GM21723 (cell line): ENCODE measurements around the gene SAMD4A.
A peak's percentile ranks its signal among the peaks of the same experiment; 100 is the strongest.
"Not testable (repeated sequence)": the region's sequence is repeated elsewhere in the genome, so short reads cannot be mapped to it uniquely, and the experiment has no call there.

ENCODE experiments used
- ATAC-seq: cut with Tn5 transposase; IDR thresholded peaks from one replicate; pipeline ENCODE4 v1.9.1; 2021; ENCODE audit warnings: mild to moderate bottlenecking, moderate library complexity; ENCODE audit not compliant: unreplicated experiment

The SAMD4A gene

GRCh38 chr14:54791001-54791400, 224.1 kb downstream of the SAMD4A start:
- ATAC-seq: no peak

DNA sequence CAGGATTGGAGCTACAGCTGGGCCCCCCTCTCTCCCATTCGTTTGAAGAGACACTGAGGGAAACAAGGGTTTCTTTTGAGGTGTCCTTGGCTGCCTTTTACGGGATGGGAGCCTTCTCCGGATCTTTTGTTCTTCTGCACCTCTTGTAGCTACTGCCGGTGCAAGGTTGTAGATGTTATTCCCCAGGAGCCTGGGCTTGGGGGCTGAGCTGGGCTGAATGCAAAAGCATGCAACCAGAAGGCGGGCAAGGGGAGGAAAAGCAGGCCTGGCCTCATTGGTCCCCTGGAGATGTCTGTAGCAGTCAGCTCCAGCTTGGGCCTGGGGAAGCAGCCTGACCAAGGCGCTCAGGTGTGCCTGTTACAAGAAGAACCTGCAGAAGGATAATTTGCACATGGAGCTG, 225.4 kb downstream of the SAMD4A start:
- ATAC-seq: no peak

GRCh38 chr14:54794159-54794558, 227.2 kb downstream of the SAMD4A start:
- ATAC-seq: no peak

- ATAC-seq: no peak
Observed at GRCh38 chr14:54794796-54795195, 227.9 kb downstream of the SAMD4A start.

- no peak for ATAC-seq
Observed at GRCh38 chr14:54796961-54797360, 230.0 kb downstream of the SAMD4A start.

- ATAC-seq: no peak
Observed at GRCh38 chr14:54797556-54797955, 230.6 kb downstream of the SAMD4A start.

GRCh38 chr14:54797986-54798385, 231.1 kb downstream of the SAMD4A start:
- no peak for ATAC-seq

- ATAC-seq: no peak
Observed at GRCh38 chr14:54798465-54799124, 231.7 kb downstream of the SAMD4A start.

- ATAC-seq: not testable (repeated sequence)
Observed at GRCh38 chr14:54801482-54801881, 234.6 kb downstream of the SAMD4A start.

DNA sequence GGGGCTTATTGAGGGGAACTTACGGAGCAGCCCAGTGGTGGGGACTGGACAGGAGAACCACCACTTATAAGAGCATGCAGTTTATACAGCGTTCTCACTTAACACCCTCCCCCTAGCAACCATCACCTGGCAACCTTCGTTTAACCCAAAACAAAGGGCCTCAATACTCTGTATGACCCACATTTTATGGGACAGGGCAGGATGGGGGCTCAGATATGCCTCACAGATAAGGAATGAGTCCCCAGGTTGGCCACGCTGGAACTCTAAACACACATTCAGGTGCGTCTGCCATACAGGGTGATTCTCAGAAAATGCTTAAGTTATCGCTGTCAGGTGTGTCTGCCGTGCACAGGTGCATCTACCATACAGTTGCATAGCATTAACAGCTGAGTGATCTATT, 236.5 kb downstream of the SAMD4A start:
- ATAC-seq: no peak

GRCh38 chr14:54803926-54804537, 237.1 kb downstream of the SAMD4A start:
- ATAC-seq: no peak

DNA sequence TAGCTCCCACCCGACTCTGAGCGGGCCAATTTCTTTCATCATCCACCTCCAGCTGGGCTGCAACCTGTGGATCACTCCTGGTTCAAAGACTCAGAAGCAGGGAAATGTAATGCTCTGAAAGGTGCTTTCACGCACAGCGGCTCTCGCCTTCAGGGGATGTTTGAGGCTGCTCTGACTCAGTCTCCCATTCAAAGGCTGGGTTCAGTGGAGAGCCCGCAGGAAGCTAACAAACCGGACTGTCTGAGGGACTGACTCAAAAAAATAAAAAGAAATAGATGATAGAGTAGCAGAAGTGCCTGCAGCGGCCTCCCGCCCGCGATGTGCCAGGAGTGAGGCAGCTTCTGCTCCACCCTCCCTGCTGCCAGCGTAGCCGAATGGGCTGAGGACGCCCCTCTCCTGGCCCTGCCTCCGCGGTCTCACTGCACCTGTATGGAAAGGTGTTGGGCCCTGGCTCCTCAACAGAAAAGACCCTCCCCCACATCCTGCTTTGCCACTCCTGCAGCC, 237.7 kb downstream of the SAMD4A start:
- ATAC-seq: no peak

DNA sequence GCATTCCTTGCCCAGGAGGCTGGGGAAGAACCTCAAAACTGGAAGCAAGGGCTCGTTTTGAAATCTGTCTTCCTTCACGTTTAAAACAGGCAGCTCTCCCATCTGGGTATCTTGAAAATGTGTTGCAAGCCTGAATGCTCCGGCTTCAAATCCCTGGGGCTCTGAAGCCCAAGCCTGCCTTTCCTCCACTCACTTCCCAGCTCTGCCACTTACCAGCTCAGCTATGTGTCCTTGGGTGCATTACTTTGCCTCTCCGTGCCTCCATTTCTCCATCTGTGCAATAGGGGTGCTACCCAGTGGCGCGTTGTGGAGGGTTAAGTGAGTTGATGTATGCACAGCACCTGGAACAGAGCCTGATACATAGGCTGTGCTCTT, 238.1 kb downstream of the SAMD4A start:
- no peak for ATAC-seq

- ATAC-seq: peak; percentile 83
Observed at GRCh38 chr14:54805445-54806322, 238.8 kb downstream of the SAMD4A start.

DNA sequence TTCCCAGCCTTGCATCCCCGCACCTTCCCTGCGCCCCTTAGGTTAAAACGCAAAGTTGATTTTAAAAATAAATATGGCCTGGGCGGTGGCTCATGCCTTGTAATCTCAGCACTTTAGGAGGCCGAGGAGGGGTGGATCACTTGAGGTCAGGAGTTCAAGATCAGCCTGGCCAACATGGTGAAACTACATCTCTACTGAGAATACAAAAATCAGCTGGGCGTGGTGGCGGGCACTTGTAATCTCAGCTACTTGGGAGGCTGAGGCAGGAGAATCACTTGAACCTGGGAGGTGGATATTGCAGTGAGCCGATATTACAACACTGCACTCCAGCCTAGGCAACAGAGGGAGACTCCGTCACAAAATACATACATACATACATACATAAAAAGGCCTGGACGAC, 239.7 kb downstream of the SAMD4A start:
- no peak for ATAC-seq

DNA sequence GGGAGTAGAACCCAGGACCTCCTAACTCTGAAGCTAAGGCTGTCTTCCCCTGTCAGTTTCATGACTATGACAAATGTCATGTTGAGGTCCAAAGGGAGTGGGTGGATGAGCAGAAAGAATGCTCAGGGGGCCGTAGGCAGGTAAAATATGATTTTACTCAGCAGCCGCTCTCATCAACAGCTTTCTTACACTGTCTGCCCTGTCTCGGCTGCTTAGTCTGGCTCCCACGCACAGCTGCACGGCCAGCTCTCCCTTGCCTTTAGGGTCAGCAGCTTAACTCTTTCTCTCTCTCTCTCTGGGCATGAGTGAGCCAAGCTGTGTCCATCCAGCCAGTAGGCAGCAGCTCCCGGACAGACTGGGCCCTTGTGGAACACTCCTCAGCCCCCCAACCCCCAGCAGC, 240.5 kb downstream of the SAMD4A start:
- ATAC-seq: no peak

GRCh38 chr14:54807881-54808280, 241.0 kb downstream of the SAMD4A start:
- ATAC-seq: no peak

DNA sequence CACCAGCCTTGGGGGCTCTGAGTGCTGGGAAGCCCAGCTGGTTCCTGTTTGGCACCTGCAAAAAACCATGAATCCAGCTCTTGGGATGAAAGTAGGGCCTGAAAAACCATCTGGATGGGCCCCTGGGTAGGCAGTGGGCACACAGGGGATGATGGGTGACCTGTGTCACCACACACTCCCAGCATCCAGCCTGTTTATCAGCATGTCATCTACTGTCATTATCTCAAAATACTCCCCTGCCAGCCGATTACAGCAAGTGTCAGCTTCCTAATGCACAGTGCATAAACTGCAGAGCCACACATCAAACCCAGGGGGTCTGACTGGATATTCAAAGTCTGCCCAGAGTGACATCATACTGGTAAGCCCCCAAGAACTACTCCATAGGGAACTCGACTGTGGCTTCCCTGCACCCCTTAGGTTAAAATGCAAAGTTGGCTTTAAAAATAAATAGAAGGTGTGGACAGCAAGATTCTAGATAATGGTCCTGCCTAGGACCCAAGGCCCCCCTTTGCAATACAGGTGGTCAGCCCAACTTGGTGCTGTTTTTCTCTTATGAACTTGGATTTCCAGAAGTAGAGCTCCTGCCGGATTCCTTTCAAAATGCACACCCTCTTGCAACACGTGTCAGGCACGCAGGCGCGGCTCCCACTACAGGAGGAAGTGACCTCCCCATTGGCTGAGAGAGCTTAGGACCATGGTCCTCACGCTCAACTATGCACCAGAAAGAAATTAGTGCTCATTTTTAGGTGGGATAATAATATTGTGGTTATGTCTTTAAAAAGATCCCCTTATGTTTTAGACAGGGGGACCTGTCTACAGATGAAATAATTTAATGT, 241.6 kb downstream of the SAMD4A start:
- ATAC-seq: no peak

DNA sequence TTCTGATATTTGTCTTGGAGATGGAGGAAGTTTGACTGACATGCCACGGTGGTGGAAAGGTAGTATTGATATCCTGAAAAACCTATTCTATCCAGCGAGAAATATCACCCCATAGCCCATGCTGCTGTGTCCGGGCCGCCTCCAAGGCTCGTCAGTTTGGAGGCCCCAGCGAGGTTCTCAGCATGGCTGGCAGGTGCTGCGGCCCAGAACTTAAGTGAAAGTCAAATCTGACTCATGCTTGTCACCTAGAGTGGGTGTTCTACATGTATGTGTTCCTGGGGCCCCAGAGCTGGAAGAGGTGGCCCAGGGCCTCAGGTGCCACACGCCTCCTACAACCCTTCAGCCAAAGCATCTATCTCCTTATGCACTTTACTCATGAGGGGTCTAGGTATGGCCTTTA, 242.8 kb downstream of the SAMD4A start:
- peak; percentile 45 for ATAC-seq

DNA sequence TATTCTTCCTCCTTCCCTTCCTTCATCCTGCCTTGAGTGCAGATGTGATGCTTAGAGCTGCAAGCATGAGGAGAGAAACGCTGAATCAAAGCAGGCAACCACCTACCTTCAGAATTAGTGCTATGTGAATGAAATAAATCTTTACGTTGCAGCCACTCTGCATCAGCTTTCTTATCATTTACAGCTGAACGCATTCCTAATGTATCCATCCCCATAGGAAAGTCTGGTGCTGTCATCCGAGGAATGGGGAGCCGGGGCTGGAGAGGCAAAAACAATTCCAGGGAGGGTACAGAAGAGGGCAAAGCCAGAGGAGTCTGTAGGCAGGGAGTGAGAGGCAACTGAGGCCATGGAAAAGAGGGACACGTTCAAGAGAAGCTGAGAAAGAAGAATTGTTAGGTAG, 245.7 kb downstream of the SAMD4A start:
- no peak for ATAC-seq

DNA sequence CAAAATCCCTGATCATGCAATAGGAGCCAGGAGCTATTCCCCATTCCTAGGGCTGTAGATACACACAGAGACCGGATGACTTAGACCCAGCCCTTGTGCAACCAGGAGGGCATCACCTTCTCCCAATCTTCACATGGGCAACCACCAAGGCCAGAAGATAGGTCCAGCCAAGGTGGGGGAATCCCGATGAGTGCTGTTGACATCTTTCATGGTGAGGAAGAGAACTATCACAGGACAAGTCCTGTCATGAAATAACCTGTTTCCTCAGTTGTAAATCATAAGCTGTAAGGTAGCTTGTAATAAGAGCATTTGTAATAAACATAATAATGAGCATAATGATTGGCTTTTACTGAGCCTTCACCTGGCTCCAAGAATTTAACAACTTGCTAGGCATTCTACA, 246.2 kb downstream of the SAMD4A start:
- no peak for ATAC-seq
